Measurements from ENCODE around the gene KIZ.

Gene KIZ

GRCh38 chr20:21177767-21178166, 51.9 kb downstream of the KIZ start:
- DNase-seq: no peak

GRCh38 chr20:21179757-21180156, 53.9 kb downstream of the KIZ start:
- no peak for DNase-seq

GRCh38 chr20:21180248-21180647, 54.4 kb downstream of the KIZ start:
- DNase-seq: no peak

GRCh38 chr20:21181028-21181427, 55.1 kb downstream of the KIZ start:
- no peak for DNase-seq

GRCh38 chr20:21182832-21183563, 57.1 kb downstream of the KIZ start:
- DNase-seq: no peak

GRCh38 chr20:21183722-21184121, 57.8 kb downstream of the KIZ start:
- no peak for DNase-seq

GRCh38 chr20:21184819-21185218, 58.9 kb downstream of the KIZ start:
- no peak for DNase-seq

- DNase-seq: no peak
These were observed 60.0 kb downstream of the KIZ start for GRCh38 chr20:21185849-21186248.

GRCh38 chr20:21189761-21190523, 64.1 kb downstream of the KIZ start:
- peak; percentile 45 for DNase-seq

GRCh38 chr20:21190869-21191268, 65.0 kb downstream of the KIZ start:
- DNase-seq: no peak

- DNase-seq: no peak
These were observed 66.0 kb downstream of the KIZ start for GRCh38 chr20:21191839-21192238.

- no peak for DNase-seq
These were observed 76.4 kb downstream of the KIZ start for GRCh38 chr20:21202259-21202658.

GRCh38 chr20:21203088-21203656, 77.3 kb downstream of the KIZ start:
- no peak for DNase-seq

GRCh38 chr20:21206584-21206983, 80.7 kb downstream of the KIZ start:
- DNase-seq: no peak

- no peak for DNase-seq
These were observed 83.1 kb downstream of the KIZ start for GRCh38 chr20:21208999-21209398.

- no peak for DNase-seq
These were observed 83.8 kb downstream of the KIZ start for GRCh38 chr20:21209668-21210067.

- no peak for DNase-seq
These were observed 87.8 kb downstream of the KIZ start for GRCh38 chr20:21213691-21214090.

GRCh38 chr20:21214431-21214830, 88.5 kb downstream of the KIZ start:
- no peak for DNase-seq

- no peak for DNase-seq
These were observed 93.8 kb downstream of the KIZ start for GRCh38 chr20:21219686-21220085.

- DNase-seq: no peak
These were observed 98.3 kb downstream of the KIZ start for GRCh38 chr20:21224217-21224616.

- DNase-seq: no peak
These were observed 99.5 kb downstream of the KIZ start for GRCh38 chr20:21225215-21225947.

GRCh38 chr20:21228511-21228910, 102.6 kb downstream of the KIZ start:
- no peak for DNase-seq

GRCh38 chr20:21229163-21229562, 103.3 kb downstream of the KIZ start:
- DNase-seq: no peak
